Measurements from ENCODE around the gene ZC3H10.
"Not testable (repeated sequence)": the region's sequence is repeated elsewhere in the genome, so short reads cannot be mapped to it uniquely, and the experiment has no call there.

DNA sequence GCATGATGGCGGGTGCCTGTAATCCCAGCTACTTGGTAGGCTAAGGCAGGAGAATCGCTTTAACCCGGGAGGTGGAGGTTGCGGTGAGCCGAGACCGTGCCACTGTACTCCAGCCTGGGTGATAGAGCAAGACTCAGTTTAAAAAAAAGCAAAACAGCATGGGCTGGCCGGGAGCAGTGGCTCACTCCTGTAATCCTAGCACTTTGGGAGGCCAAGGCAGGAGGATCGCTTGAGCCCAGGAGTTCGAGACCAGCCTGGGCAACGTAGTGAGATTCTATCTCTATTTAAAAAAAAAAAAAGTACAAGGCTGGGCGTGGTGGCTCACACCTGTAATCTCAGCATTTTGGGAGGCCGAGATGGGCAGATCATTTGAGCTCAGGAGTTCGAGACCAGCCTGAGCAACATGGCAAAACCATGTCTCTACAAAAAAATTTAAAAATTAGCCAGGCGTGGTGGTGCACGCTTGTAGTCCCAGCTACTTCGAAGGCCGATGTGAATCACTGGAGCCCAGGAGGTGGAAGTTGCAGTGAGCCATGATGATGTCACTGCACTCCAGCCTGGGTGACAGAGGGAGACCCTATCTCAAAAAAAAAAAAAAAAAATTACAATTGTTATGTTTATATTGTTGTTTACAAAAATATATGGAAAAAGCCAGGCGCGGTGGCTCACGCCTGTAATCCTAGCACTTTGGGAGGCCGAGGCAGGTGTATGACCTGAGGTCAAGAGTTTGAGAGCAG is 38.6 kb downstream of the ZC3H10 start:
- TF ChIP-seq POLR2A, POLR2AphosphoS5, TAF1 (IDR thresholded peaks at IDR 0.05; ENCODE audit: low read depth, low read length): not testable (repeated sequence)
